Psoas muscle (tissue), 8 donors: ENCODE data around the gene EDEM1. TPM values are rescaled to one million over a fixed set of nuclear protein-coding genes. Genes with fewer than 3 reads are reported as not detected.

Source experiments
- ATAC-seq, 4 donors: fragments of 200-7000 bp; cut with Tn5 transposase; one replicate each; pipeline ENCODE4 v1.9.1; 2020; ENCODE audit warnings: moderate library complexity in 3 of 4, mild to moderate bottlenecking in 2 of 4
- DNase-seq, 2 donors: peaks; one replicate each; pipeline ENCODE4 v3.0.0-alpha.2; 2020
- H3K27ac ChIP-seq: fragments of 200-600 bp; one replicate; pipeline ENCODE4 v1.8.0; 2022
- H3K27me3 ChIP-seq, 3 donors: fragments of 200-600 bp in 1 of 3; one replicate each; pipeline versions ENCODE4 v1.6.1 to v1.8.0; 2013 to 2022; ENCODE audit warnings: low read length in 2 of 3, mild to moderate bottlenecking in 2 of 3, moderate library complexity in 1 of 3; ENCODE audit not compliant: insufficient read depth in 3 of 3
- H3K36me3 ChIP-seq, 2 donors: fragments of 200-600 bp in 1 of 2; one replicate each; pipeline versions ENCODE4 v1.6.1 to v1.8.0; 2013 to 2022; ENCODE audit warnings: low read depth in 1 of 2, mild to moderate bottlenecking in 1 of 2, moderate library complexity in 1 of 2; ENCODE audit not compliant: insufficient read depth in 1 of 2
- H3K4me1 ChIP-seq: fragments of 200-600 bp; one replicate; pipeline ENCODE4 v1.8.0; 2022
- H3K4me3 ChIP-seq: fragments of 200-600 bp; one replicate; pipeline ENCODE4 v1.8.0; 2022; ENCODE audit warnings: mild to moderate bottlenecking
- H3K9me3 ChIP-seq: fragments of 200-600 bp; one replicate; pipeline ENCODE4 v1.8.0; 2022
- CTCF ChIP-seq: fragments of 200-600 bp; IDR thresholded peaks from one replicate; pipeline ENCODE4 v1.8.0; 2022; ENCODE audit warnings: antibody characterized with exemption
- WGBS, 3 donors: extraction: QIAGEN DNeasy Blood & Tissue Kit; methylation state at CpG; one replicate each; pipeline versions ENCODE4 v1.1.6 to v1.1.7; 2013; 5-methylcytosine and 5-hydroxymethylcytosine counted together
- intact Hi-C, 2 donors: fragments of 100-400 bp; cut with DNase I; formaldehyde crosslinking; loops; one replicate each; pipeline versions ENCODE4 v1.11.0 to v1.14.2; 2022
- polyA plus RNA-seq, 3 donors: library from polyadenylated mRNA; stranded (reverse); fragments of 200-250 nt; gene quantifications; one replicate each; pipeline ENCODE4 v1.2.3, GENCODE V29; 2013
- total RNA-seq, 4 donors: library from RNA; stranded (reverse); fragmentation: NEBNext Ultra II Directional in 2 of 4; extraction: Animal tissue kit (Norgen Biotek cat#: 25700) in 2 of 4; gene quantifications; one replicate each; pipeline versions ENCODE4 v1.2.1 to v1.2.4, GENCODE V29; 2021 to 2023
- donor health status: healthy with polysubstance abuse.
- donor health status: DM: no; HTN: no; CAD: no; lungs with moderate emphysema.
- donor health status: Bipolar disorder and iron deficiency.
- donor health status: healthy.
- donor health status: DM: yes; HTN: yes; CAD: no.
- donor health status: DM: no; HTN: no; CAD: no.
- donor health status: DM: no; HTN: no; CAD: no.
- donor health status: DM: yes; HTN: yes; CAD: no.

EDEM1 gene
- total and polyA plus RNA-seq, 7 donors, result 2.6 to 11.7 (median 5.7) TPM

- Histone ChIP-seq H3K9me3 (no peaks in the 10 kb centered on the region), H3K4me3 (no peak overlapping the region), H3K36me3 (no peaks in the 10 kb centered on the region), H3K27ac (no peak overlapping the region), H3K27me3 (peaks cover 0 to 2% (median 0%) of the 10 kb centered on the region in 3 donors), H3K4me1 (no peaks in the 10 kb centered on the region)
- DNase-seq, result no peak
- no peak for ATAC-seq
- TF ChIP-seq CTCF, result no peak
- intact Hi-C loops, result no loop called here
- 85 to 89% (median 86%) methylated on average over 12 of the region's 12 CpGs for WGBS, 3 donors
These were observed 67.0 kb downstream of the EDEM1 start for GRCh38 chr3:5254281-5255048.

DNA sequence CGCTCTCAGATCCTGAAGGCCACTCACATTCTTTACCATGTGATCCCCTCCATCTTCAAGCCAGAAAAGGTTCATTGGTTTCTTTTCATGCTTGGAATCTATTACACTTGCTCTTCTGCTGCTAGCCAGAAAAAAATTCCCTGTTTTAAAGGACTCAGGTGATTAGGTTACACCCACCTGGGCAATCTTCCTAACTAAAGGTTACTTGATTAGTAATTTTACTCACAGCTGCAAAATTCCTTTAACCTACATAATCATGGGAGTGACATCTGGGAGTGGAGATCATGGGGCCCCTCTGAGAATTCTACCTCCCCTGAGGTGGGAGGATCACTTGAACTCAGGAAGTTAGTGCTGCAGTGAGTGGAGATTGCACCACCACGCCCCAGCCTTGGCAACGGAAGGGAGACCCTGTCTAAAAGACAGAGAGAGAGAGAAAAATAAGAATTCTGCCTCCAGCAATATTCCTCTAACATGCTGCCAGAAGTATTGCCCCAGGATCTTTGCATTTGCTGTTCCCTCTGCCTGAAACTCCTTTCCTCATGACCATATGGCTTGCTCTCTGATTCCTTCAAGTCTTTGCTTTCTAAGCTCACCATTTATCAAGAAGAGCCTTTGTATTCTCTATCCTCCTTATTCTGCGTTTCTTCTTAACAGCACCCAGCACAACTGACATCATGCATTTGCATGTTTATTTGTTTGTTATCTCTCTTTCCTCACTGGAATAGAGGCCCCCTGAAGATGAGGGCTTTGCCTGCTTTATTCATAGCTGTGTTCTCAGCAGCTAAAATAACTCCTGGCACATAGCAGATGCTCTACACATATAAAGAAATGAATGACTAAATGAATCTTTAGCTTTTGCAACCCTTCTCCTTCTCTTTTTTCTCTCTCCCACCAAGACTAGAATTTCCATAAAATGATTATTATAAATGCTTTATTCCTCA, 68.2 kb downstream of the EDEM1 start:
- DNase-seq, result no peak
- 62 to 70% (median 70%) methylated on average over 4 of the region's 4 CpGs for WGBS, 3 donors
- TF ChIP-seq CTCF, result no peak

GRCh38 chr3:5258526-5258925, 71.0 kb downstream of the EDEM1 start:
- Histone ChIP-seq H3K4me3 (no peak overlapping the region), H3K27me3 (peaks cover 0 to 2% (median 0%) of the 10 kb centered on the region in 3 donors), H3K27ac (no peak overlapping the region), H3K36me3 (no peaks in the 10 kb centered on the region), H3K4me1 (no peaks in the 10 kb centered on the region), H3K9me3 (no peaks in the 10 kb centered on the region)
- TF ChIP-seq CTCF, result no peak
- DNase-seq (no peak), ATAC-seq (no peak)
- 71 to 82% (median 81%) methylated on average over 3 of the region's 3 CpGs for WGBS, 3 donors
- intact Hi-C loops, result no loop called here

More for the DNA sequence above, 68.2 kb downstream of the EDEM1 start:
- no peaks in the 10 kb centered on the region for H3K9me3 ChIP-seq
- ATAC-seq, result no peak
- intact Hi-C loops, result no loop called here
- no peak overlapping the region for H3K4me3 ChIP-seq
- H3K4me1 ChIP-seq, result no peaks in the 10 kb centered on the region
- peaks cover 0 to 2% (median 0%) of the 10 kb centered on the region in 3 donors for H3K27me3 ChIP-seq
- no peaks in the 10 kb centered on the region for H3K36me3 ChIP-seq
- no peak overlapping the region for H3K27ac ChIP-seq

DNA sequence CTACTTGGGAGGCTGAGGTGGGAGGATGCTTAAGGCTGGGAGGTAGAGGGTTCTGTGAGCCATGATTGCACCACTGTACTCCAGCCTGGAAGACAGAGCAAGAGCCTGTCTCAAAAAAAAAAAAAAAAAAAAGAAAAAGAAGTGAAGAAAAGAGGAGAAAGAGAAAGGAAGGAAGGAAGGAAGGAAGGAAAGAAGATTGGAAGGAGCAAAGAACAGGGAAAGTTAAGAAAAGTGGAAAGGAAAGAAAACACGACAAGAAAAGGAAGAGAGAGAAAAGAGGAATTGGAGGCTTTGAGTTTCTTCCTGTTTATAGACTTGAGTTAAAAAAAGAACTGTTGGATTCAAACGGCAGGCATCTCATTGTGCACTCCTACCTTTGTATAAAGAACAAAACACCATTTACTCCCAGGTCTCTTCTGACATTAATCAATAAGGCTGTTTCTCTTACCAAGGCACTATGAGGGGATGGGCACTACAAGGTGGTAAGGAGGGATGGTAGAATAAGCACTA, 73.5 kb downstream of the EDEM1 start:
- no peak for DNase-seq
- intact Hi-C loops, result no loop called here
- 46 to 58% (median 48%) methylated on average over 2 of the region's 2 CpGs for WGBS, 3 donors
- H3K36me3 ChIP-seq, result no peaks in the 10 kb centered on the region
- peaks cover 0 to 2% (median 0%) of the 10 kb centered on the region in 3 donors for H3K27me3 ChIP-seq
- H3K27ac ChIP-seq, result no peak overlapping the region
- TF ChIP-seq CTCF, result no peak
- no peak for ATAC-seq
- H3K4me1 ChIP-seq, result no peaks in the 10 kb centered on the region
- no peak overlapping the region for H3K4me3 ChIP-seq
- no peaks in the 10 kb centered on the region for H3K9me3 ChIP-seq
